Sigmoid colon (tissue), 4 donors: ENCODE measurements around the gene NF2.

ENCODE experiments used
- EP300 ChIP-seq, 4 donors: sonication (generic); formaldehyde crosslinking; IDR thresholded peaks; one replicate each; pipeline ENCODE4 v1.6.1; 2017; ENCODE audit warnings: antibody characterized with exemption in 4 of 4
- POLR2A ChIP-seq, 2 donors: fragments of 450-650 bp; IDR thresholded peaks; one replicate each; pipeline ENCODE4 v1.6.1; 2016; ENCODE audit warnings: antibody characterized with exemption in 2 of 2, mild to moderate bottlenecking in 2 of 2, moderate library complexity in 2 of 2
- POLR2AphosphoS5 ChIP-seq, 4 donors: sonication (generic); formaldehyde crosslinking; IDR thresholded peaks; one replicate each; pipeline ENCODE4 v1.6.1; 2017; ENCODE audit warnings: antibody characterized with exemption in 4 of 4
- TF ChIP-seq, protein P1 (sequence below), 4 experiments: fragments of 450-650 bp in 3 of 4; fragments of 200-600 bp in 1 of 4; IDR thresholded peaks; one replicate each; pipeline ENCODE4 v1.5.1; 2016 to 2019; ENCODE audit warnings: antibody characterized with exemption in 4 of 4, mild to moderate bottlenecking in 3 of 4, moderate library complexity in 2 of 4

DNA sequence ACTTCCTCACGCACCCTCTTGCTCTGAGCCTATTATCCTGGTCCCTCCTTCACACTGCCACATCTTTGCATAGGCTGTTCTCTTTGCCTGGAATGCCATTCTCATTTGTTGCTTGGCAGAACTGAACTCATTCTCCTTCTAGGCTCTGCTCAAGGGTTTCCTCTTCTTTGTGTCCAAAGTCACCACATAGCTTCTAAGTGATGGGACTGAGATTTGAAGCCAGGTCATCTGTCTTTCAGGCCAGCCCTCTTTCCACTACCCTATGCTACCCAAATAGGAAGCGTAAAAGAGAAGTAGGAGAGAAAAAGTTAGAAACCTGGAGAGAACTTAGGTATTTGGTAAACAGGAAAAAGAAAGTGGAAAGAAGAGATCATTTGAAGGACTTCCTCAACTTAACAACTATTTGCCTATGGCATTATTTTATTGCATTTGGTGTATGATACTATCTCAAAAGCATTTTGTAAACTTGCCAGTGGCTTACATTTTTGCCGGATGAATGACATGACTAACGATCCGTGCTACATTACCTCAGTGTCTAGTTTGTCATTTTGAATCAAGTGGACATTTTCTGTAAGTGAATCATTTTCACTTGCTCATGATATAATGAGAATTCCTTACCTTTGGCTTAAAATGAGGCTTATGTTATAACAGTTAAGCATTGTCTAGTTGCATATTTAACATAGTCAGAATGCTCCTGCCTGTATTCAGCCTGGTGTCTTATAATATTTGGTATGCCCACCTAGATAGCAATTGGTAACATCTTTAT is 18.5 kb downstream of the NF2 start:
- TF ChIP-seq POLR2A (IDR thresholded peaks at IDR 0.05) (no peak), POLR2AphosphoS5 (IDR thresholded peaks at IDR 0.05) (peak in 2 of 4 donors; percentile 20 to 52), EP300 (IDR thresholded peaks at IDR 0.05) (no peak)
- TF ChIP-seq, protein P1, sequence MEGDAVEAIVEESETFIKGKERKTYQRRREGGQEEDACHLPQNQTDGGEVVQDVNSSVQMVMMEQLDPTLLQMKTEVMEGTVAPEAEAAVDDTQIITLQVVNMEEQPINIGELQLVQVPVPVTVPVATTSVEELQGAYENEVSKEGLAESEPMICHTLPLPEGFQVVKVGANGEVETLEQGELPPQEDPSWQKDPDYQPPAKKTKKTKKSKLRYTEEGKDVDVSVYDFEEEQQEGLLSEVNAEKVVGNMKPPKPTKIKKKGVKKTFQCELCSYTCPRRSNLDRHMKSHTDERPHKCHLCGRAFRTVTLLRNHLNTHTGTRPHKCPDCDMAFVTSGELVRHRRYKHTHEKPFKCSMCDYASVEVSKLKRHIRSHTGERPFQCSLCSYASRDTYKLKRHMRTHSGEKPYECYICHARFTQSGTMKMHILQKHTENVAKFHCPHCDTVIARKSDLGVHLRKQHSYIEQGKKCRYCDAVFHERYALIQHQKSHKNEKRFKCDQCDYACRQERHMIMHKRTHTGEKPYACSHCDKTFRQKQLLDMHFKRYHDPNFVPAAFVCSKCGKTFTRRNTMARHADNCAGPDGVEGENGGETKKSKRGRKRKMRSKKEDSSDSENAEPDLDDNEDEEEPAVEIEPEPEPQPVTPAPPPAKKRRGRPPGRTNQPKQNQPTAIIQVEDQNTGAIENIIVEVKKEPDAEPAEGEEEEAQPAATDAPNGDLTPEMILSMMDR (IDR thresholded peaks at IDR 0.05) = no peak
